HCT116 (cell line): ENCODE results near the gene ENHO. TPM values are rescaled to one million over a fixed set of nuclear protein-coding genes. Genes with fewer than 3 reads are reported as not detected.

ENCODE experiments used
- ATAC-seq: fragments of 200-7000 bp; cut with Tn5 transposase; 2 replicates; pipeline ENCODE4 v1.9.1; 2020; ENCODE audit warnings: mild to moderate bottlenecking, moderate library complexity
- BruUV-seq: library from RNA; stranded (reverse); fragments of 400-500 nt; replicated peaks from 2 replicates; lab custom pipeline; 2021; lab: Mats Ljungman, UMichigan
- CTCF ChIA-PET: fragments of 300-600 bp; sonication (Branson Sonifier 250); formaldehyde crosslinking; loops from one replicate; lab custom pipeline; 2021; ENCODE audit warnings: antibody characterized with exemption; lab: Charles Lee
- POLR2A ChIA-PET: fragments of 300-600, 350-600 bp; sonication (Branson Sonifier 250); formaldehyde crosslinking; loops from one replicate; lab custom pipeline; 2021; ENCODE audit warnings: antibody characterized with exemption; lab: Charles Lee
- RAD21 ChIA-PET, 2 experiments: fragments of 300-600 bp; sonication (Branson Sonifier 250); formaldehyde crosslinking; loops; one replicate each; lab custom pipeline; 2023; ENCODE audit warnings: low total read pairs in 2 of 2; ENCODE audit not compliant: uncharacterized antibody in 2 of 2, unreplicated experiment in 2 of 2, low non-redundant PET in 1 of 2; lab: Charles Lee
- DNase-seq: peaks from one replicate; pipeline ENCODE4 v3.0.0-alpha.2; 2010; ENCODE audit warnings: low read depth, low spot score
- H2AFZ ChIP-seq: fragments of 200-600 bp; shearing (Covaris generic), sonication (generic); 2 replicates; pipeline ENCODE4 v1.6.1; 2017; ENCODE audit warnings: low read depth, mixed run types, mixed read lengths, antibody characterized with exemption, low read length; ENCODE audit not compliant: poor library complexity, severe bottlenecking
- H3K27ac ChIP-seq: 2 replicates; pipeline ENCODE4 v1.5.1; 2012; ENCODE audit warnings: low read depth, low read length
- H3K27me3 ChIP-seq: fragments of 200-600 bp; sonication (generic); 2 replicates; pipeline ENCODE4 v1.6.1; 2016; ENCODE audit warnings: mixed run types, low read length, mixed read lengths; ENCODE audit not compliant: insufficient read depth
- H3K36me3 ChIP-seq, 2 experiments: fragments of 200-500 bp in 1 of 2; fragments of 200-600 bp in 1 of 2; sonication (Bioruptor generic) in 1 of 2; sonication (generic) in 1 of 2; 2 replicates each; pipeline versions ENCODE4 v1.5.1 to v1.6.1; 2014 to 2016; ENCODE audit warnings: low read length in 2 of 2, inconsistent platforms in 1 of 2, mixed read lengths in 1 of 2, mixed run types in 1 of 2; ENCODE audit not compliant: insufficient read depth in 2 of 2, control insufficient read depth in 1 of 2
- H3K4me1 ChIP-seq, 2 experiments: fragments of 200-600 bp in 1 of 2; sonication (generic) in 1 of 2; 2 replicates each; pipeline versions ENCODE4 v1.5.1 to v1.6.1; 2012 to 2017; ENCODE audit warnings: low read length in 2 of 2, inconsistent platforms in 1 of 2, mild to moderate bottlenecking in 1 of 2, mixed read lengths in 1 of 2, mixed run types in 1 of 2, moderate library complexity in 1 of 2; ENCODE audit not compliant: insufficient read depth in 2 of 2, control insufficient read depth in 1 of 2
- H3K4me2 ChIP-seq: fragments of 200-600 bp; sonication (generic); 2 replicates; pipeline ENCODE4 v1.6.1; 2017; ENCODE audit warnings: mixed run types, low read length, mixed read lengths
- H3K4me3 ChIP-seq, 2 experiments: fragments of 200-600 bp in 1 of 2; sonication (generic) in 1 of 2; replicated peaks in 1 of 2; 2 replicates each; pipeline ENCODE4 v1.5.1; 2011 to 2016; ENCODE audit warnings: low read length in 2 of 2, control low read depth in 1 of 2, low read depth in 1 of 2, mild to moderate bottlenecking in 1 of 2, mixed read lengths in 1 of 2, mixed run types in 1 of 2
- H3K79me2 ChIP-seq: fragments of 200-600 bp; sonication (generic); 2 replicates; pipeline ENCODE4 v1.6.1; 2017; ENCODE audit warnings: mild to moderate bottlenecking, mixed run types, low read length, moderate library complexity, mixed read lengths; ENCODE audit not compliant: insufficient read depth
- H3K9ac ChIP-seq: fragments of 200-600 bp; sonication (generic); 2 replicates; pipeline ENCODE4 v1.6.1; 2016; ENCODE audit warnings: low read length, mixed read lengths
- H3K9me2 ChIP-seq: fragments of 200-600 bp; sonication (generic), shearing (Covaris generic); 2 replicates; pipeline ENCODE4 v1.6.1; 2017; ENCODE audit warnings: mixed run types, mild to moderate bottlenecking, moderate library complexity; ENCODE audit not compliant: insufficient read depth
- H3K9me3 ChIP-seq, 2 experiments: fragments of 200-500 bp in 1 of 2; fragments of 200-600 bp in 1 of 2; sonication (Bioruptor generic) in 1 of 2; sonication (generic) in 1 of 2; 2 replicates each; pipeline ENCODE4 v1.6.1; 2014 to 2017; ENCODE audit warnings: low read length in 2 of 2, mixed read lengths in 2 of 2, inconsistent platforms in 1 of 2, low read depth in 1 of 2, mild to moderate bottlenecking in 1 of 2, mixed run types in 1 of 2, moderate library complexity in 1 of 2; ENCODE audit not compliant: control insufficient read depth in 1 of 2, insufficient read depth in 1 of 2
- H4K20me1 ChIP-seq: fragments of 200-600 bp; sonication (generic), shearing (Covaris generic); 2 replicates; pipeline ENCODE4 v1.6.1; 2017; ENCODE audit warnings: mixed run types, mild to moderate bottlenecking, moderate library complexity; ENCODE audit not compliant: insufficient read depth
- CBX3 ChIP-seq: IDR thresholded peaks from 2 replicates; pipeline ENCODE4 v1.6.1; 2012; ENCODE audit warnings: low read depth
- CTCF ChIP-seq, 3 experiments: fragments of 200-600 bp in 1 of 3; sonication (generic) in 1 of 3; IDR thresholded peaks in 2 of 3; conservative IDR thresholded peaks in 1 of 3; 2 replicates each; pipeline ENCODE4 v1.5.1; 2012 to 2017; ENCODE audit warnings: low read depth in 2 of 3, low read length in 2 of 3, antibody characterized with exemption in 1 of 3, borderline replicate concordance in 1 of 3, control low read depth in 1 of 3, mild to moderate bottlenecking in 1 of 3, mixed read lengths in 1 of 3, mixed run types in 1 of 3, moderate library complexity in 1 of 3; ENCODE audit not compliant: insufficient read depth in 1 of 3
- EZH2 ChIP-seq: fragments of 200-600 bp; sonication (generic); IDR thresholded peaks from 2 replicates; pipeline ENCODE4 v1.6.1; 2017; ENCODE audit warnings: antibody characterized with exemption, mixed run types
- FOSL1 ChIP-seq: IDR thresholded peaks from 2 replicates; pipeline ENCODE4 v1.6.1; 2012; ENCODE audit warnings: low read depth
- ZBTB33 ChIP-seq: IDR thresholded peaks from 2 replicates; pipeline ENCODE4 v1.6.1; 2011; ENCODE audit warnings: mild to moderate bottlenecking, low read length, moderate library complexity; ENCODE audit not compliant: insufficient replicate concordance; ENCODE audit errors: extremely low read depth
- ZFX ChIP-seq: fragments of 450-650 bp; IDR thresholded peaks from 2 replicates; pipeline ENCODE4 v1.6.1; 2017
- intact Hi-C: fragments of 100-400 bp; cut with micrococcal nuclease; formaldehyde crosslinking; loops from 2 replicates; pipeline ENCODE4 v1.10.0; 2022
- total RNA-seq: library from RNA; stranded (reverse); gene quantifications from one replicate; pipeline ENCODE4 v1.2.1, GENCODE V29; 2021; ENCODE audit not compliant: unreplicated experiment

Gene ENHO
- total RNA-seq, 1 experiment from 2014 or later = 6.1 TPM

- ATAC-seq (no peak), DNase-seq (no peak)
- no peaks in the 10 kb centered on the region for H3K9me2 ChIP-seq
- ChIA-PET POLR2A (no interaction called here), RAD21 (no interaction called here), CTCF (interaction anchor here (1.6 to 1.9 kb wide), 2 partner anchors 26 to 27 kb away, joined by 4 to 8 read pairs; no protein-coding TSS in a partner anchor)
- no peak overlapping the region for H3K4me2 ChIP-seq
- no peaks in the 10 kb centered on the region for H3K9me3 ChIP-seq
- BruUV-seq = no TSS peak
- H3K27ac ChIP-seq = no peak overlapping the region
- H3K36me3 ChIP-seq = no peaks in the 10 kb centered on the region
- H3K4me3 ChIP-seq = no peak overlapping the region
- peaks cover 8 to 17% of the 10 kb centered on the region in 2 experiments; a peak in 3 of 4 replicates for H3K4me1 ChIP-seq
- no peaks in the 10 kb centered on the region for H4K20me1 ChIP-seq
- no peak overlapping the region for H3K9ac ChIP-seq
- TF ChIP-seq ZFX (no peak), EZH2 (no peak), CBX3 (no peak), FOSL1 (no peak), CTCF (IDR thresholded peaks at IDR 0.05 in 2 of 3, conservative IDR thresholded peaks at IDR 0.05 in 1 of 3; ENCODE audit: borderline replicate concordance in 1 of 3, insufficient read depth in 1 of 3, low read depth in 2 of 3, low read length in 2 of 3) (no peak), ZBTB33 (no peak)
- peaks cover 6% of the 10 kb centered on the region; the same call in 1 of the 2 replicates for H3K27me3 ChIP-seq
- H3K79me2 ChIP-seq = no peaks in the 10 kb centered on the region
- intact Hi-C loops = no loop called here
- no peak overlapping the region for H2AFZ ChIP-seq
Measured at GRCh38 chr9:34520505-34521385, 2.0 kb downstream of the ENHO start.
